HCT116 (cell line): ENCODE data around the gene ANO3. TPM values are rescaled to one million over a fixed set of nuclear protein-coding genes. Genes with fewer than 3 reads are reported as not detected.

Experiments
- ATAC-seq: fragments of 200-7000 bp; cut with Tn5 transposase; 2 replicates; pipeline ENCODE4 v1.9.1; 2020; ENCODE audit warnings: mild to moderate bottlenecking, moderate library complexity
- BruUV-seq: library from RNA; stranded (reverse); fragments of 400-500 nt; replicated peaks from 2 replicates; lab custom pipeline; 2021; lab: Mats Ljungman, UMichigan
- CTCF ChIA-PET: fragments of 300-600 bp; sonication (Branson Sonifier 250); formaldehyde crosslinking; loops from one replicate; lab custom pipeline; 2021; ENCODE audit warnings: antibody characterized with exemption; lab: Charles Lee
- POLR2A ChIA-PET: fragments of 300-600, 350-600 bp; sonication (Branson Sonifier 250); formaldehyde crosslinking; loops from one replicate; lab custom pipeline; 2021; ENCODE audit warnings: antibody characterized with exemption; lab: Charles Lee
- RAD21 ChIA-PET, 2 experiments: fragments of 300-600 bp; sonication (Branson Sonifier 250); formaldehyde crosslinking; loops; one replicate each; lab custom pipeline; 2023; ENCODE audit warnings: low total read pairs in 2 of 2; ENCODE audit not compliant: uncharacterized antibody in 2 of 2, unreplicated experiment in 2 of 2, low non-redundant PET in 1 of 2; lab: Charles Lee
- DNase-seq: peaks from one replicate; pipeline ENCODE4 v3.0.0-alpha.2; 2010; ENCODE audit warnings: low read depth, low spot score
- H2AFZ ChIP-seq: fragments of 200-600 bp; shearing (Covaris generic), sonication (generic); 2 replicates; pipeline ENCODE4 v1.6.1; 2017; ENCODE audit warnings: low read depth, mixed run types, mixed read lengths, antibody characterized with exemption, low read length; ENCODE audit not compliant: poor library complexity, severe bottlenecking
- H3K27ac ChIP-seq: 2 replicates; pipeline ENCODE4 v1.5.1; 2012; ENCODE audit warnings: low read depth, low read length
- H3K27me3 ChIP-seq: fragments of 200-600 bp; sonication (generic); 2 replicates; pipeline ENCODE4 v1.6.1; 2016; ENCODE audit warnings: mixed run types, low read length, mixed read lengths; ENCODE audit not compliant: insufficient read depth
- H3K36me3 ChIP-seq, 2 experiments: fragments of 200-500 bp in 1 of 2; fragments of 200-600 bp in 1 of 2; sonication (Bioruptor generic) in 1 of 2; sonication (generic) in 1 of 2; 2 replicates each; pipeline versions ENCODE4 v1.5.1 to v1.6.1; 2014 to 2016; ENCODE audit warnings: low read length in 2 of 2, inconsistent platforms in 1 of 2, mixed read lengths in 1 of 2, mixed run types in 1 of 2; ENCODE audit not compliant: insufficient read depth in 2 of 2, control insufficient read depth in 1 of 2
- H3K4me1 ChIP-seq, 2 experiments: fragments of 200-600 bp in 1 of 2; sonication (generic) in 1 of 2; 2 replicates each; pipeline versions ENCODE4 v1.5.1 to v1.6.1; 2012 to 2017; ENCODE audit warnings: low read length in 2 of 2, inconsistent platforms in 1 of 2, mild to moderate bottlenecking in 1 of 2, mixed read lengths in 1 of 2, mixed run types in 1 of 2, moderate library complexity in 1 of 2; ENCODE audit not compliant: insufficient read depth in 2 of 2, control insufficient read depth in 1 of 2
- H3K4me2 ChIP-seq: fragments of 200-600 bp; sonication (generic); 2 replicates; pipeline ENCODE4 v1.6.1; 2017; ENCODE audit warnings: mixed run types, low read length, mixed read lengths
- H3K4me3 ChIP-seq, 2 experiments: fragments of 200-600 bp in 1 of 2; sonication (generic) in 1 of 2; replicated peaks in 1 of 2; 2 replicates each; pipeline ENCODE4 v1.5.1; 2011 to 2016; ENCODE audit warnings: low read length in 2 of 2, control low read depth in 1 of 2, low read depth in 1 of 2, mild to moderate bottlenecking in 1 of 2, mixed read lengths in 1 of 2, mixed run types in 1 of 2
- H3K79me2 ChIP-seq: fragments of 200-600 bp; sonication (generic); 2 replicates; pipeline ENCODE4 v1.6.1; 2017; ENCODE audit warnings: mild to moderate bottlenecking, mixed run types, low read length, moderate library complexity, mixed read lengths; ENCODE audit not compliant: insufficient read depth
- H3K9ac ChIP-seq: fragments of 200-600 bp; sonication (generic); 2 replicates; pipeline ENCODE4 v1.6.1; 2016; ENCODE audit warnings: low read length, mixed read lengths
- H3K9me2 ChIP-seq: fragments of 200-600 bp; sonication (generic), shearing (Covaris generic); 2 replicates; pipeline ENCODE4 v1.6.1; 2017; ENCODE audit warnings: mixed run types, mild to moderate bottlenecking, moderate library complexity; ENCODE audit not compliant: insufficient read depth
- H3K9me3 ChIP-seq, 2 experiments: fragments of 200-500 bp in 1 of 2; fragments of 200-600 bp in 1 of 2; sonication (Bioruptor generic) in 1 of 2; sonication (generic) in 1 of 2; 2 replicates each; pipeline ENCODE4 v1.6.1; 2014 to 2017; ENCODE audit warnings: low read length in 2 of 2, mixed read lengths in 2 of 2, inconsistent platforms in 1 of 2, low read depth in 1 of 2, mild to moderate bottlenecking in 1 of 2, mixed run types in 1 of 2, moderate library complexity in 1 of 2; ENCODE audit not compliant: control insufficient read depth in 1 of 2, insufficient read depth in 1 of 2
- H4K20me1 ChIP-seq: fragments of 200-600 bp; sonication (generic), shearing (Covaris generic); 2 replicates; pipeline ENCODE4 v1.6.1; 2017; ENCODE audit warnings: mixed run types, mild to moderate bottlenecking, moderate library complexity; ENCODE audit not compliant: insufficient read depth
- CEBPB ChIP-seq: IDR thresholded peaks from 2 replicates; pipeline ENCODE4 v1.6.1; 2012; ENCODE audit warnings: low read depth
- EGR1 ChIP-seq: IDR thresholded peaks from 2 replicates; pipeline ENCODE4 v1.6.1; 2012; ENCODE audit warnings: low read depth
- ELF1 ChIP-seq: IDR thresholded peaks from 2 replicates; pipeline ENCODE4 v1.6.1; 2012; ENCODE audit warnings: low read depth, borderline replicate concordance
- EZH2 ChIP-seq: fragments of 200-600 bp; sonication (generic); IDR thresholded peaks from 2 replicates; pipeline ENCODE4 v1.6.1; 2017; ENCODE audit warnings: antibody characterized with exemption, mixed run types
- RAD21 ChIP-seq: IDR thresholded peaks from 2 replicates; pipeline ENCODE4 v1.6.1; 2012; ENCODE audit warnings: low read depth, mild to moderate bottlenecking
- SIN3A ChIP-seq: IDR thresholded peaks from 2 replicates; pipeline ENCODE4 v1.6.1; 2012; ENCODE audit warnings: low read depth
- SP1 ChIP-seq: IDR thresholded peaks from 2 replicates; pipeline ENCODE4 v1.6.1; 2012; ENCODE audit warnings: low read depth
- SRF ChIP-seq: IDR thresholded peaks from 2 replicates; pipeline ENCODE4 v1.6.1; 2012; ENCODE audit warnings: low read depth
- YY1 ChIP-seq: IDR thresholded peaks from 2 replicates; pipeline ENCODE4 v1.6.1; 2011; ENCODE audit warnings: low read length, low read depth, moderate library complexity, mild to moderate bottlenecking; ENCODE audit not compliant: insufficient replicate concordance; ENCODE audit errors: extremely low read depth
- ZFX ChIP-seq: fragments of 450-650 bp; IDR thresholded peaks from 2 replicates; pipeline ENCODE4 v1.6.1; 2017
- intact Hi-C: fragments of 100-400 bp; cut with micrococcal nuclease; formaldehyde crosslinking; loops from 2 replicates; pipeline ENCODE4 v1.10.0; 2022
- total RNA-seq: library from RNA; stranded (reverse); gene quantifications from one replicate; pipeline ENCODE4 v1.2.1, GENCODE V29; 2021; ENCODE audit not compliant: unreplicated experiment
- TF ChIP-seq, protein P1 (sequence below): IDR thresholded peaks from 2 replicates; pipeline ENCODE4 v1.6.1; 2012; ENCODE audit warnings: low read depth
- TF ChIP-seq, protein P2 (sequence below): IDR thresholded peaks from 2 replicates; pipeline ENCODE4 v1.6.1; 2012

Gene ANO3
- total RNA-seq, 1 experiment from 2014 or later: not detected

DNA sequence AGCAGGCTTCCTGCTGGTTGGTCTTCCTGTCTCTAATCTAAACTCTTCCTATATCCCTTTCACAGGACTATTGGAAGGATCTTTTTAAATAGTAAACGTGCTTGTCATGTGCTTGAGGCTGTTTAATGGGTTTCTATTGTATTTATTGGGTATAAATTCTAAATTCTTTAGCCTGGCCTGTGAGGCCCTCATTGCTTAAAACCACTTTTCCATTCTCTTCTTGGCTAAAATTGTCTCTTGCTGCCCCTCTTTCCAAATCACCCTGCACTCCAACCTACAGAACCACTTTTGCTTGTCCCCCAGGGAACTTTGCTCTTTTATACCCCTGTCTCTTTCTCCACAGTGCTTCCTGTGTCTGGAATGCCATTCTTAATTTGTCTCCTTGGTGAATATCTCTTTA, 286.5 kb downstream of the ANO3 start:
- no peak overlapping the region for H3K9ac ChIP-seq

GRCh38 chr11:26620282-26621045, 288.5 kb downstream of the ANO3 start:
- ChIA-PET POLR2A (no interaction called here), CTCF (no interaction called here), RAD21 (no interaction called here)
- intact Hi-C loops: no loop called here
- Histone ChIP-seq H3K4me3 (no peak overlapping the region), H3K4me2 (no peak overlapping the region), H4K20me1 (no peaks in the 10 kb centered on the region), H2AFZ (no peak overlapping the region), H3K4me1 (no peaks in the 10 kb centered on the region), H3K79me2 (no peaks in the 10 kb centered on the region), H3K9ac (no peak overlapping the region), H3K36me3 (no peaks in the 10 kb centered on the region), H3K27ac (no peak overlapping the region), H3K9me3 (no peaks in the 10 kb centered on the region), H3K9me2 (no peaks in the 10 kb centered on the region), H3K27me3 (no peaks in the 10 kb centered on the region)
- TF ChIP-seq SIN3A: no peak
- TF ChIP-seq YY1: no peak
- TF ChIP-seq ELF1: no peak
- no peak for TF ChIP-seq ZFX
- no peak for TF ChIP-seq RAD21
- TF ChIP-seq SP1: no peak
- TF ChIP-seq, protein P1, sequence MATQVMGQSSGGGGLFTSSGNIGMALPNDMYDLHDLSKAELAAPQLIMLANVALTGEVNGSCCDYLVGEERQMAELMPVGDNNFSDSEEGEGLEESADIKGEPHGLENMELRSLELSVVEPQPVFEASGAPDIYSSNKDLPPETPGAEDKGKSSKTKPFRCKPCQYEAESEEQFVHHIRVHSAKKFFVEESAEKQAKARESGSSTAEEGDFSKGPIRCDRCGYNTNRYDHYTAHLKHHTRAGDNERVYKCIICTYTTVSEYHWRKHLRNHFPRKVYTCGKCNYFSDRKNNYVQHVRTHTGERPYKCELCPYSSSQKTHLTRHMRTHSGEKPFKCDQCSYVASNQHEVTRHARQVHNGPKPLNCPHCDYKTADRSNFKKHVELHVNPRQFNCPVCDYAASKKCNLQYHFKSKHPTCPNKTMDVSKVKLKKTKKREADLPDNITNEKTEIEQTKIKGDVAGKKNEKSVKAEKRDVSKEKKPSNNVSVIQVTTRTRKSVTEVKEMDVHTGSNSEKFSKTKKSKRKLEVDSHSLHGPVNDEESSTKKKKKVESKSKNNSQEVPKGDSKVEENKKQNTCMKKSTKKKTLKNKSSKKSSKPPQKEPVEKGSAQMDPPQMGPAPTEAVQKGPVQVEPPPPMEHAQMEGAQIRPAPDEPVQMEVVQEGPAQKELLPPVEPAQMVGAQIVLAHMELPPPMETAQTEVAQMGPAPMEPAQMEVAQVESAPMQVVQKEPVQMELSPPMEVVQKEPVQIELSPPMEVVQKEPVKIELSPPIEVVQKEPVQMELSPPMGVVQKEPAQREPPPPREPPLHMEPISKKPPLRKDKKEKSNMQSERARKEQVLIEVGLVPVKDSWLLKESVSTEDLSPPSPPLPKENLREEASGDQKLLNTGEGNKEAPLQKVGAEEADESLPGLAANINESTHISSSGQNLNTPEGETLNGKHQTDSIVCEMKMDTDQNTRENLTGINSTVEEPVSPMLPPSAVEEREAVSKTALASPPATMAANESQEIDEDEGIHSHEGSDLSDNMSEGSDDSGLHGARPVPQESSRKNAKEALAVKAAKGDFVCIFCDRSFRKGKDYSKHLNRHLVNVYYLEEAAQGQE: no peak
- no peak for TF ChIP-seq EGR1
- TF ChIP-seq EZH2: no peak
- no peak for TF ChIP-seq CEBPB
- TF ChIP-seq, protein P2, sequence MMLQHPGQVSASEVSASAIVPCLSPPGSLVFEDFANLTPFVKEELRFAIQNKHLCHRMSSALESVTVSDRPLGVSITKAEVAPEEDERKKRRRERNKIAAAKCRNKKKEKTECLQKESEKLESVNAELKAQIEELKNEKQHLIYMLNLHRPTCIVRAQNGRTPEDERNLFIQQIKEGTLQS: no peak
- no peak for TF ChIP-seq SRF
- DNase-seq (no peak), ATAC-seq (no peak)
- no TSS peak for BruUV-seq

More for the DNA sequence above, 286.5 kb downstream of the ANO3 start:
- no peak overlapping the region for H3K4me3 ChIP-seq
- ChIA-PET POLR2A (no interaction called here), RAD21 (no interaction called here), CTCF (no interaction called here)
- intact Hi-C loops: no loop called here
- H3K9me3 ChIP-seq: peaks cover 0 to 6% of the 10 kb centered on the region in 2 experiments; a peak in 1 of 4 replicates
- H3K36me3 ChIP-seq: no peaks in the 10 kb centered on the region
- no peak overlapping the region for H2AFZ ChIP-seq
- no peak for DNase-seq
- H3K27me3 ChIP-seq: no peaks in the 10 kb centered on the region
- BruUV-seq: no TSS peak
- H4K20me1 ChIP-seq: no peaks in the 10 kb centered on the region
- no peak overlapping the region for H3K4me2 ChIP-seq
- no peaks in the 10 kb centered on the region for H3K4me1 ChIP-seq
- no peaks in the 10 kb centered on the region for H3K79me2 ChIP-seq
- H3K9me2 ChIP-seq: no peaks in the 10 kb centered on the region
- H3K27ac ChIP-seq: no peak overlapping the region
- ATAC-seq: no peak
- TF ChIP-seq SIN3A: no peak
